Stimulated activated CD8-positive, alpha-beta memory T cell treated with anti-CD3 and anti-CD28 coated beads, Interleukin-7, amount 100 ng/mL, for 48 hours (primary cell): ENCODE data around the gene RHBDD1.

Source experiments
- DNase-seq, 2 donors: peaks; one replicate each; pipeline ENCODE4 v3.0.0-alpha.2; 2020; ENCODE audit warnings: low read depth in 1 of 2; ENCODE audit errors: extremely low read depth in 1 of 2

RHBDD1 gene, protein sequence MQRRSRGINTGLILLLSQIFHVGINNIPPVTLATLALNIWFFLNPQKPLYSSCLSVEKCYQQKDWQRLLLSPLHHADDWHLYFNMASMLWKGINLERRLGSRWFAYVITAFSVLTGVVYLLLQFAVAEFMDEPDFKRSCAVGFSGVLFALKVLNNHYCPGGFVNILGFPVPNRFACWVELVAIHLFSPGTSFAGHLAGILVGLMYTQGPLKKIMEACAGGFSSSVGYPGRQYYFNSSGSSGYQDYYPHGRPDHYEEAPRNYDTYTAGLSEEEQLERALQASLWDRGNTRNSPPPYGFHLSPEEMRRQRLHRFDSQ

GRCh38 chr2:226835796-226836547 lies at the start of gene RHBDD1:
Gene RHBDD1, plus strand, starts transcription at chr2:226836054. Its CDS starts 28,640 bp downstream, at chr2:226864694.
- peak; percentile 86 to 87 for DNase-seq

DNA sequence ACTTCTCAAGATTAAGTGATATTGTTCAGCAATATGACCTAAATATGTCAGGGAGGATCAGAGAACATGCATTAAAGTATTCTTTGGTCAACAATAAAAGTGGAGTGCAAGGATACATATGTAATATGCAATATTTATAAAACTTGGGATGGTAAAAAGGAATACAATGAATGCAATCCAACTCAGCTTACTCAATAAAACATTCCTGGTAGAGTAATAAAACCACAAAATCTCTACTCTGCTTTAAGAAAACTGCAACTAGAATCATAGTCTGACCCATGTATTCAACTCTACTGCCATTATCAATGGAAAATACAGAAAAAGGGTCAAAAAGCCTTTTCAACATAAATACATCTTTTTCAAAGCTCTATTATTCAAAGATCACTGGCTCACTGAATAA lies 47.8 kb upstream of the RHBDD1 start:
- no peak for DNase-seq

- DNase-seq = no peak
These were observed 46.9 kb upstream of the RHBDD1 start for GRCh38 chr2:226788881-226789490.

DNA sequence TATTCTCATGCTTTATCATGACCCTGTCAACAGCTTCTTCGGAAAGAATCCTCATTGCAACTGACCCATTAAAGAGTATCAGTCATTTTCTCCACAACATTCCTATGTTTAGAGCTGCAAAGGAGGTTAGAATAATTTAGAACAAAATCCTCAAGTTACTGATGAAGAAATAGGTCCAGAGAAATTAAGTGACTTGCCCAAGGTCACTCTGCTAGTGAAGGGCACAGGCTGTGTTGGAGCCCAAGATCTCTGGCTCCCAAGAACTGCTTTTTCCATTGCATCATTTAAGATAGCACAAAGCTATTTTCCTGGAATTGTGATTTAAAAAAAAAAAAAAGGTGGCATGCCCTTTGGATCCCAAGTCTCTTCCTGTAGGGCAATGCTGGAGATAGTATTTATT lies 45.8 kb upstream of the RHBDD1 start:
- no peak for DNase-seq

GRCh38 chr2:226790431-226790830 lies 45.4 kb upstream of the RHBDD1 start:
- DNase-seq = no peak

DNA sequence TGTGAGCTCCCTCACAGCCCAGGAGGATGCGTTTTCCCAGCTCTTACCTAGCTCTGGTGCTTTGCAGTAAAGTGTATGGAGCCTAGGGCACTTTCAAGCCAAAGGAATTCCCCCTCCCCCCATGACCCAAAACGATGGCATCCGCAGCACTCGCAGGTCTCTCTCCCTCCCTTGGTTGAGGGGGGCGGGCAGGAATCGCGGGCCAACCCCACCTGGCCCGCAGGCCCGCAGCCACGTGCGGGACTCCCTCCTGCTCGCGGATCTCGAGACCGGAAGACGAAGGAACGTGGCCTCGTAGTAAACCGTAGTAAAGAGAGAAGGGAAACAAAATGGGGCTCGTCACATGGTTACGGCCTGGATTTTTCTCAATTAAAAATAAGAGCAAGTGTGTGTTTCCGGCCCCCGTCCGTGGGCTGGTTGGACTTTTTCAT lies 44.8 kb upstream of the RHBDD1 start:
- peak in 1 of 2 donors; percentile 29 for DNase-seq

DNA sequence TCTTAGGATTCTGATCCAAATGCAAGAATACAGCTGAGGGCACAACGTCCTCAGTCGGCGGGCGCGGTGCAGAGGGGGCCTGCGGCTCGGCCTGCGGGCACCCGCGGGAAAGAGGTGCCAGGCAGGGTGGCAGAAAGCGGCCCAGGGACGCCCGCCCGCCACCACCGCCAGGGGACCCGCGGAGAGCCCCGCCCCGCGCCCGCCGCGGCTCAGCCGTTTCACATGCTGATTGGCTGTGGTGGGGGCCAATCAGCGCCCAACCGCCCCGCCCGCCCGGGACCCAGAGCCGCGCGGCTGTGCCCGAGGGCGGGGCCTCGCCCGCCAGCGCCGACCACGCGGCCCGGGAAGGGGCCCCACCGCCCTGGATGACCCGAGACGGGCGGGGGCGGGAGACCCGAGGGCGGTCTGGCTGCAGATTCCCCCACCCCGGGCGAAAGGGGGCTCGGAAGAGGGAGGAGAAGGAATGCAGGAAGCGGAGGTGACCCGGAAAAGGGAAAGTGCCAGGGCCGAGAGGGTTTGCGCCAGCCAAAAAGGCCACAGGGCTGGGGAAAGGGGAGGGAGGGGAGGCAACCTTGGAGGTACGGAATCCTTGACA lies 44.3 kb upstream of the RHBDD1 start:
- peak; percentile 80 to 87 for DNase-seq

DNA sequence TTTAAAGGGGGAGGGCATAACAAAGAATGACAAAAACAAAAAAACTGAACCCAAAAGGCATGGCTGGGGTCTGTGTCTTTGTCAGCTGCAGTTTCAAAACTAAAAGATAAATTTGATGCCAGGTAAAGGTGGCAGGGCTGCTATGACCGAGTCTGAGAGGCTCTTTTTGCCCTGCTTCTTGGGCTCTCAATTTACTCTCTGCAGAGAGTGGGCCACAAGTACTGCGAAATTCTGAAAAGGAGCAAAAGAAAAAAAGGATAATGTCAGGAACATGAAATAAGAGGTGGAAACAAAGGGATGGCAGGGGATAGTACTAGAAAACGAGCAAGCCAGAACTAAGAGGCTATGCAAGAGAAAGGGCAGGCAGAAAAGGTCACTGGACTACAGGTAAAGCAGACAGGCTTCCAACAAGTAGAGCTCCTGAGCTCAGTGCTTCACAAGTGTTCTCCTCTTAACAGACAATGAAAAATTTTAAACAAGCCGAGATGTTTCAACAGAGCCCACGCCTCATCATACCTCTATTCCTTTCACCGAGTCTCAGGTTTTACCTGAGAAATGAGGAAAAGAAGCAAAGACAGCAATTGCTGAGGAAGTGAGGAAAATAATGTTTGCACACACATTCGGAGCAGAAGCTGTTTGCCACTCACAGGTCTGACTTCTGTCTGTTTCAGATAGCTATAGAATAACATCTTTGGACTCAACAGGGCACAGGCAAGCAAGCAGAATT lies 43.5 kb upstream of the RHBDD1 start:
- DNase-seq = no peak

DNA sequence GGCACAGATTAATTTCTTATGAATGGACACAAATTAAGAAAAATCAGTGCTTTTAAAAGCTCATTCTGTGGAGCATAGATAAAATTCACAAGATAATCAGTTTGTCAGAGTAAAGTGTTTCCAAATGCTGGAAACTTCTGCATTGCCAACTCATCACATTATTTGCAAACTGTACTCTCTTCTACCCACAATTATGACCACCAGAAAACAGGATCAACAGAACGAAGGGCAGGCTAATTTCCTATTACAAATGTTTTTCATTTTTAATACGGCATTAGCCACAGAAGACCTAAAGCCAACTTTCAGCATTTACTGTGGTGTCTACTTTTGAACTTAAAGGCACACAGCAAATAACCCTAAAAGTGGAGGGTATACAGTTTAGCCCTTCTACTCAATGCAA lies 42.2 kb upstream of the RHBDD1 start:
- DNase-seq = no peak

- no peak for DNase-seq
These were observed 41.6 kb upstream of the RHBDD1 start for GRCh38 chr2:226794196-226794661.

GRCh38 chr2:226794751-226795171 lies 41.1 kb upstream of the RHBDD1 start:
- DNase-seq = no peak

- DNase-seq = no peak
These were observed 40.4 kb upstream of the RHBDD1 start for GRCh38 chr2:226795281-226796011.

GRCh38 chr2:226796012-226796839 lies 39.6 kb upstream of the RHBDD1 start:
- DNase-seq = no peak

DNA sequence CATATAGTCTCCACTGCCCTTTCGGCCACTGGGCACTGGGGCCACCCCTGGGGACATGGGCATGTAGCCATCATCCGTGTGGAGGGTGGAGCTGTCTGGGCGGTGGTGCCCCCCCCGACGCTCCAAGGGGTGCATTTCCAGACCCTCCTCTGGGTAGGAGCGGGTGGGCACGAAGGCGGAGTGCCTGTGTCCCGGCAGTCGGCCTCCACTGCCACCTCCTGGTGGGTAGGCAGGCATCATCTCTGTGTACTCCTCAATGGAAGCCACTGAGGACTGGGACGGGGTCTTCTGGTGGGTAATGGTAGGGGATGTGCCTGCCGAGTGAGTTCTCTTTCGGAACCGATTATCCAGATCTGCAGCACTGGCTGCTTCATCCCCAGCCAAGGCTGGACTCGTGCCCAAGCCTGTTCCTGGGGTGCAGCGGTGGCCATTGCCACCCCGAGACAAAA lies 39.0 kb upstream of the RHBDD1 start:
- no peak for DNase-seq

- no peak for DNase-seq
These were observed 38.4 kb upstream of the RHBDD1 start for GRCh38 chr2:226797289-226797988.

GRCh38 chr2:226797989-226798421 lies 37.8 kb upstream of the RHBDD1 start:
- no peak for DNase-seq

GRCh38 chr2:226798422-226799210 lies 37.2 kb upstream of the RHBDD1 start:
- peak in 1 of 2 donors; percentile 25 for DNase-seq
